ENCODE measurements around the gene DMRTA2.

DMRTA2 gene

GRCh38 chr1:50422946-50423669 is at the start of gene DMRTA2:
Gene DMRTA2 (minus strand): TSS chr1:50423443. CDS start chr1:50421536, 1,907 bp downstream.
- DNase-seq (ENCODE audit: low spot score): no peak

GRCh38 chr1:50471967-50472366 is 48.7 kb upstream of the DMRTA2 start:
- no peak for DNase-seq (ENCODE audit: low spot score)

- DNase-seq (ENCODE audit: low spot score): no peak
Observed at GRCh38 chr1:50462964-50463363, 39.7 kb upstream of the DMRTA2 start.

GRCh38 chr1:50458507-50458906 is 35.3 kb upstream of the DMRTA2 start:
- no peak for DNase-seq (ENCODE audit: low spot score)

- DNase-seq (ENCODE audit: low spot score): no peak
Observed at GRCh38 chr1:50454911-50455310, 31.7 kb upstream of the DMRTA2 start.

GRCh38 chr1:50453266-50453665 is 30.0 kb upstream of the DMRTA2 start:
- DNase-seq (ENCODE audit: low spot score): no peak

GRCh38 chr1:50452700-50453099 is 29.5 kb upstream of the DMRTA2 start:
- DNase-seq (ENCODE audit: low spot score): no peak

GRCh38 chr1:50450861-50451653 is 27.8 kb upstream of the DMRTA2 start:
- DNase-seq (ENCODE audit: low spot score): no peak

GRCh38 chr1:50447961-50448360 is 24.7 kb upstream of the DMRTA2 start:
- DNase-seq (ENCODE audit: low spot score): no peak

- DNase-seq (ENCODE audit: low spot score): no peak
Observed at GRCh38 chr1:50441183-50441582, 17.9 kb upstream of the DMRTA2 start.

- no peak for DNase-seq (ENCODE audit: low spot score)
Observed at GRCh38 chr1:50438945-50439344, 15.7 kb upstream of the DMRTA2 start.

- DNase-seq (ENCODE audit: low spot score): no peak
Observed at GRCh38 chr1:50436489-50436888, 13.2 kb upstream of the DMRTA2 start.

GRCh38 chr1:50430010-50430405 is 6.8 kb upstream of the DMRTA2 start:
- DNase-seq (ENCODE audit: low spot score): no peak

GRCh38 chr1:50427818-50428779 is 4.9 kb upstream of the DMRTA2 start:
- no peak for DNase-seq (ENCODE audit: low spot score)

GRCh38 chr1:50427086-50427817 is 4.0 kb upstream of the DMRTA2 start:
- DNase-seq (ENCODE audit: low spot score): no peak

- DNase-seq (ENCODE audit: low spot score): no peak
Observed at GRCh38 chr1:50426702-50427085, 3.5 kb upstream of the DMRTA2 start.

- no peak for DNase-seq (ENCODE audit: low spot score)
Observed at GRCh38 chr1:50426108-50426700, 3.0 kb upstream of the DMRTA2 start.

GRCh38 chr1:50425376-50426107 is 2.3 kb upstream of the DMRTA2 start:
- DNase-seq (ENCODE audit: low spot score): no peak

GRCh38 chr1:50424884-50425375 is 1.7 kb upstream of the DMRTA2 start:
- no peak for DNase-seq (ENCODE audit: low spot score)

All from CD4-positive, alpha-beta T cell treated with Interleukin-6 at 100 ng/mL for 8 hours (primary cell).